Natural killer cell (primary cell): ENCODE data around the gene TTBK1. TPM values are rescaled to one million over a fixed set of nuclear protein-coding genes. Genes with fewer than 3 reads are reported as not detected.

Experiments
- ATAC-seq, 3 donors: fragments of 150-1000 bp in 2 of 3; fragments of 200-7000 bp in 1 of 3; cut with Tn5 transposase; 1 replicate in 1 of 3; 2 replicates in 2 of 3; pipeline ENCODE4 v1.10.0; 2021; ENCODE audit warnings: mild to moderate bottlenecking in 2 of 3, moderate library complexity in 2 of 3
- DNase-seq, 2 donors: peaks; one replicate each; pipeline versions ENCODE4 v3.0.0 to v3.0.0-alpha.2; 2013 to 2021; ENCODE audit warnings: mixed read lengths in 1 of 2
- H3K27ac ChIP-seq: one replicate; pipeline ENCODE4 v1.5.1; 2013; ENCODE audit warnings: mild to moderate bottlenecking, low read length
- H3K27me3 ChIP-seq: one replicate; pipeline ENCODE4 v1.6.1; 2013; ENCODE audit warnings: low read length; ENCODE audit not compliant: control insufficient read depth, insufficient read depth
- H3K36me3 ChIP-seq: one replicate; pipeline ENCODE4 v1.6.1; 2013; ENCODE audit warnings: low read length; ENCODE audit not compliant: control insufficient read depth, insufficient read depth
- H3K4me1 ChIP-seq: one replicate; pipeline ENCODE4 v1.6.1; 2013; ENCODE audit warnings: low read length; ENCODE audit not compliant: control insufficient read depth, insufficient read depth
- H3K4me3 ChIP-seq: one replicate; pipeline ENCODE4 v1.5.1; 2013; ENCODE audit warnings: low read length
- H3K9me3 ChIP-seq: one replicate; pipeline ENCODE4 v1.6.1; 2013; ENCODE audit warnings: low read length; ENCODE audit not compliant: control insufficient read depth, insufficient read depth
- H3K27ac Mint-ChIP-seq, 2 donors: one replicate each; pipeline ENCODE4 v1.8.0; 2022; ENCODE audit warnings: mild to moderate bottlenecking in 2 of 2, mixed read lengths in 2 of 2, moderate library complexity in 1 of 2
- H3K27me3 Mint-ChIP-seq, 2 donors: one replicate each; pipeline ENCODE4 v1.8.0; 2022; ENCODE audit warnings: low read depth in 2 of 2, mixed read lengths in 2 of 2
- H3K36me3 Mint-ChIP-seq: one replicate; pipeline ENCODE4 v1.8.0; 2022; ENCODE audit warnings: mixed read lengths
- H3K4me1 Mint-ChIP-seq, 2 donors: one replicate each; pipeline ENCODE4 v1.8.0; 2022; ENCODE audit warnings: mixed read lengths in 2 of 2
- H3K4me3 Mint-ChIP-seq: one replicate; pipeline ENCODE4 v1.8.0; 2022; ENCODE audit warnings: mild to moderate bottlenecking, moderate library complexity, mixed read lengths
- H3K9me3 Mint-ChIP-seq, 2 donors: one replicate each; pipeline ENCODE4 v1.8.0; 2022; ENCODE audit warnings: mixed read lengths in 2 of 2
- CTCF ChIP-seq: fragments of 200-600 bp; IDR thresholded peaks from one replicate; pipeline ENCODE4 v1.8.0; 2022; ENCODE audit warnings: antibody characterized with exemption
- WGBS: methylation state at CpG from one replicate; pipeline ENCODE4 v1.1.7; 2013; ENCODE audit warnings: missing lambda C conversion rate; ENCODE audit not compliant: insufficient coverage; 5-methylcytosine and 5-hydroxymethylcytosine counted together
- intact Hi-C: fragments of 100-400 bp; cut with micrococcal nuclease; formaldehyde crosslinking; loops from one replicate; pipeline ENCODE4 v1.14.2; 2022
- total RNA-seq, 4 donors: library from RNA; stranded (reverse); fragments of 120-200 nt in 1 of 4; gene quantifications; one replicate each; pipeline versions ENCODE4 v1.2.3 to v1.2.4, GENCODE V29; 2013 to 2022

The TTBK1 gene
- total RNA-seq, 3 donors from 2014 or later (not counting 1 experiment from before 2014, with no cell fraction given): 0.07 TPM; not detected in 2

DNA sequence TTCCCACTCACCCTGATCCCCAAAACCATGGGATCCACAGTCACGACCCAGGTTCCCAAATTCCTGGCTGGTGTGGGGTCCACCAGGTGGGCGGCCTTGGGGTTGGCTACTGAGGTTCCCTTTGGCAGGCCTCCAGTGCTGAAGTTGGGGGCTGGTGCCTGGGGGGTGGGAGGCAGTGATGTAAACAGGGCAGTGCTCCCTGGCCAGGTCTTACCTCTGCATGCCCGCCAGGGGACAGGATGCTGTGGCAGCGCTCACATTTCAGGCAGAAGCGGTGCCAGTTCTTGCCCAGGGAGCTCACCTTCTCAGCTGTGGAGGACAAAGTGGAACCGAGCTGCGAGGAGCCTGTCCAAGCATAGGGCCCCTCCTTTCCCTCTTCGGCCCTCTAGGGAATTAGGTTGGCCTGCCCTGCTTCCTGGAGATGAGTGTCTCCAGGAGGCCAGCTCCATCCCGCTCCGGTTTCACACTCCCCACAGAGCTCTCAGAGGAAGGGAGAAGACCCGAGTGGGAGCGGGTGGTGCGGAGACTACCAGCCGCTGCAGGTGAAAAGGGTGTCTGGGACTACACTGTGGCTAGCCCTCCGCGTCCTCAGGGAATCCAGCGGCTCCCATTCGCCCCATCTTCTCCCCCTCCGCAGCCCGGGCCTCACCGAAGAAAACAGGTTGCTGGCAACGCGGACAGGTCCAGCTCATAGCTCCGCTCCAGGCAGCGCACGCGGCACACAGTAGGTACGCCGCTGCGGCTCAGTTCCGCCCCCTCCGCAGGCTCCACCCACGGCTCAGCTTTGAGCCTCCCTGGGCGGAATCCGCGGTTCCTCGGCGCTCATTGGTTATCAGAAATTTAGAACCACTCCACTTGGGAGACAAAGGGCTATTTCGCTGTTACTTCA lies 65.1 kb downstream of the TTBK1 start, which contains the start of gene CRIP3:
CRIP3 (minus strand) TSS at position 726 of the 889 bp plus-strand sequence; CDS start at position 692, 34 bp downstream.
- peak within 1 kb of the TSS; percentile 26 for H3K4me3 ChIP-seq
- H3K36me3 ChIP-seq: no peaks in the 10 kb centered on the region
- H3K27ac ChIP-seq: no peak within 1 kb of the TSS
- H3K9me3 Mint-ChIP-seq: no peaks in the 10 kb centered on the region
- H3K36me3 Mint-ChIP-seq: no peaks in the 10 kb centered on the region
- peaks cover 0 to 9% of the 10 kb centered on the region in 2 donors for H3K4me1 Mint-ChIP-seq
- TF ChIP-seq CTCF: peak; percentile 36
- peak within 1 kb of the TSS; percentile 75 for H3K4me3 Mint-ChIP-seq
- ATAC-seq (peak; percentile 67 to 91 (median 86)), DNase-seq (peak; percentile 33 to 72)
- H3K27me3 Mint-ChIP-seq: peaks cover 3 to 9% of the 10 kb centered on the region in 2 donors
- peaks cover 13% of the 10 kb centered on the region for H3K4me1 ChIP-seq
- 9% methylated on average over 39 of the region's 39 CpGs for WGBS
- H3K27ac Mint-ChIP-seq: peak within 1 kb of the TSS in 1 of 2 donors; percentile 52
- H3K27me3 ChIP-seq: no peaks in the 10 kb centered on the region
- intact Hi-C loops: loop anchor here (1.0 to 2.0 kb wide), 2 partner anchors 90 to 198 kb away; no protein-coding TSS in a partner anchor
- H3K9me3 ChIP-seq: no peaks in the 10 kb centered on the region

DNA sequence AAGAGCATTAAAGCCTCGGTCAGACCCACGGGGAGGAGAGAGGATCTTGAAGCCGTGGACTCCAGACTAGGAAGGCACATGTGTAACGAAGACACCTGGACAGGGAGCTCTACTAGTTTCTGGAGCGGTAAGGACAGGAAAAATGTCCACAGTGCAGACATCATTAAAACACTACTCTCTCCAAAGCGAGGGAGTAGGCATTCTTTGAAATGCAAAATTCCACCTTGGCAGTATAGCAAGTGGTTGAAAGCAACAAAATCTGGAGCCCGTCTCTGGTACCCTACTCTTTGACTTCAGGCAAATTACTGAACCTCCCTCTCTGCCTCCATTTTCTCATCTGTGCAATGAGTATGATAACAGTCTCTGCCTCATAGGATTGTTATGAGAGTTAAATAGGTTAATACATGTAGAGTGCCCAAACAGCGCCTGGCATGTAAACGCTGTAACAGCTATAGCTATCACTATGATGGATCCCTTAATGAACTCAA lies 65.8 kb downstream of the TTBK1 start:
- H3K4me3 Mint-ChIP-seq: peak overlapping the region; percentile 75
- intact Hi-C loops: loop anchor here (1.0 to 2.0 kb wide), 2 partner anchors 89 to 198 kb away; no protein-coding TSS in a partner anchor
- Histone ChIP-seq H3K9me3 (no peaks in the 10 kb centered on the region), H3K27me3 (no peaks in the 10 kb centered on the region), H3K4me3 (peak overlapping the region; percentile 26), H3K4me1 (peaks cover 13% of the 10 kb centered on the region), H3K27ac (no peak overlapping the region), H3K36me3 (no peaks in the 10 kb centered on the region)
- no peak for ATAC-seq
- DNase-seq: no peak
- TF ChIP-seq CTCF: no peak
- peak overlapping the region in 1 of 2 donors; percentile 52 for H3K27ac Mint-ChIP-seq
- H3K9me3 Mint-ChIP-seq: no peaks in the 10 kb centered on the region
- 45% methylated on average over 9 of the region's 9 CpGs for WGBS
- no peaks in the 10 kb centered on the region for H3K36me3 Mint-ChIP-seq
- peaks cover 0 to 9% of the 10 kb centered on the region in 2 donors for H3K4me1 Mint-ChIP-seq
- peaks cover 3 to 9% of the 10 kb centered on the region in 2 donors for H3K27me3 Mint-ChIP-seq

- 100% methylated on average over 1 of the region's 2 CpGs for WGBS
- Mint-ChIP-seq H3K9me3 (no peaks in the 10 kb centered on the region), H3K4me1 (peaks cover 0 to 9% of the 10 kb centered on the region in 2 donors), H3K4me3 (no peak overlapping the region), H3K27ac (no peak overlapping the region), H3K36me3 (no peaks in the 10 kb centered on the region), H3K27me3 (peaks cover 3 to 9% of the 10 kb centered on the region in 2 donors)
- no peak for DNase-seq
- intact Hi-C loops: no loop called here
- Histone ChIP-seq H3K27ac (no peak overlapping the region), H3K9me3 (no peaks in the 10 kb centered on the region), H3K27me3 (no peaks in the 10 kb centered on the region), H3K4me3 (no peak overlapping the region), H3K36me3 (no peaks in the 10 kb centered on the region), H3K4me1 (peaks cover 13% of the 10 kb centered on the region)
- TF ChIP-seq CTCF: no peak
- ATAC-seq: no peak
Observed at GRCh38 chr6:43310134-43310533, 66.9 kb downstream of the TTBK1 start.
